ENCODE data around the gene P3R3URF.

Gene P3R3URF

DNA sequence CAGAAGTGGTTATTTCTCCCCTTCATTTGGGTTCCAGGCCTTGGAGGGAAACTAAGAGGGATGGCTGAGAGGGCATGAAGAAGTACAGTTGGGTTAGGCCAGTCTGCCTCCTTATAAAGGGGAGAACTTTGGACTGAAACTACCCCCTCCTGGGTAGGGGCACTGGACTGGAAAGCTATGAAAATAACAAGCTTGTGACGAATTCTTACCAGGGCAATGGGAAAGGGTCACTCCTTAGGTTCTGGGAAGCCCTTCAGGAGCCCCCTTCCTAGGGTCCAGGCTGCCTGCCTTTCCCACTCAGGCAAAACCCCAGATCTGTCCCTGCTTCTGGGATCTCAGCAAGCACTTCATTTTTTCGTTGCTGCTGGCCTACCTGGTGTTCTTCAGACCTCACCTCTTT is 9.8 kb upstream of the P3R3URF start:
- Histone ChIP-seq H3K79me2 (ENCODE audit: insufficient read depth, low read length) (no peaks in the 10 kb centered on the region), H4K20me1 (ENCODE audit: insufficient read depth, low read length, poor library complexity, severe bottlenecking) (no peaks in the 10 kb centered on the region), H3K36me3 (ENCODE audit: insufficient read depth, low read length) (no peaks in the 10 kb centered on the region), H3K9me2 (replicated peaks; ENCODE audit: low read depth, low read length) (no peaks in the 10 kb centered on the region), H2AFZ (ENCODE audit: low read length) (no peak overlapping the region), H3K9ac (ENCODE audit: low read depth, low read length, poor library complexity, severe bottlenecking) (no peak overlapping the region), H3K9me3 (ENCODE audit: insufficient read depth, low read depth, low read length) (no peaks in the 10 kb centered on the region), H3F3A (ENCODE audit: low read depth) (no peaks in the 10 kb centered on the region), H3K4me3 (ENCODE audit: low read length, poor library complexity, severe bottlenecking) (no peak overlapping the region), H3K4me1 (ENCODE audit: insufficient read depth, low read length, poor library complexity, severe bottlenecking) (peaks cover 11% of the 10 kb centered on the region), H3K27me3 (ENCODE audit: insufficient read depth, low read length, poor library complexity, severe bottlenecking) (no peaks in the 10 kb centered on the region), H3K4me2 (ENCODE audit: low read depth, low read length, poor library complexity, severe bottlenecking) (no peak overlapping the region)
- TF ChIP-seq, protein P1, sequence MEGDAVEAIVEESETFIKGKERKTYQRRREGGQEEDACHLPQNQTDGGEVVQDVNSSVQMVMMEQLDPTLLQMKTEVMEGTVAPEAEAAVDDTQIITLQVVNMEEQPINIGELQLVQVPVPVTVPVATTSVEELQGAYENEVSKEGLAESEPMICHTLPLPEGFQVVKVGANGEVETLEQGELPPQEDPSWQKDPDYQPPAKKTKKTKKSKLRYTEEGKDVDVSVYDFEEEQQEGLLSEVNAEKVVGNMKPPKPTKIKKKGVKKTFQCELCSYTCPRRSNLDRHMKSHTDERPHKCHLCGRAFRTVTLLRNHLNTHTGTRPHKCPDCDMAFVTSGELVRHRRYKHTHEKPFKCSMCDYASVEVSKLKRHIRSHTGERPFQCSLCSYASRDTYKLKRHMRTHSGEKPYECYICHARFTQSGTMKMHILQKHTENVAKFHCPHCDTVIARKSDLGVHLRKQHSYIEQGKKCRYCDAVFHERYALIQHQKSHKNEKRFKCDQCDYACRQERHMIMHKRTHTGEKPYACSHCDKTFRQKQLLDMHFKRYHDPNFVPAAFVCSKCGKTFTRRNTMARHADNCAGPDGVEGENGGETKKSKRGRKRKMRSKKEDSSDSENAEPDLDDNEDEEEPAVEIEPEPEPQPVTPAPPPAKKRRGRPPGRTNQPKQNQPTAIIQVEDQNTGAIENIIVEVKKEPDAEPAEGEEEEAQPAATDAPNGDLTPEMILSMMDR (conservative IDR thresholded peaks at IDR 0.05; ENCODE audit: low read length): no peak
- TF ChIP-seq EZH2phosphoT487 (IDR thresholded peaks at IDR 0.05; ENCODE audit: borderline replicate concordance): no peak

DNA sequence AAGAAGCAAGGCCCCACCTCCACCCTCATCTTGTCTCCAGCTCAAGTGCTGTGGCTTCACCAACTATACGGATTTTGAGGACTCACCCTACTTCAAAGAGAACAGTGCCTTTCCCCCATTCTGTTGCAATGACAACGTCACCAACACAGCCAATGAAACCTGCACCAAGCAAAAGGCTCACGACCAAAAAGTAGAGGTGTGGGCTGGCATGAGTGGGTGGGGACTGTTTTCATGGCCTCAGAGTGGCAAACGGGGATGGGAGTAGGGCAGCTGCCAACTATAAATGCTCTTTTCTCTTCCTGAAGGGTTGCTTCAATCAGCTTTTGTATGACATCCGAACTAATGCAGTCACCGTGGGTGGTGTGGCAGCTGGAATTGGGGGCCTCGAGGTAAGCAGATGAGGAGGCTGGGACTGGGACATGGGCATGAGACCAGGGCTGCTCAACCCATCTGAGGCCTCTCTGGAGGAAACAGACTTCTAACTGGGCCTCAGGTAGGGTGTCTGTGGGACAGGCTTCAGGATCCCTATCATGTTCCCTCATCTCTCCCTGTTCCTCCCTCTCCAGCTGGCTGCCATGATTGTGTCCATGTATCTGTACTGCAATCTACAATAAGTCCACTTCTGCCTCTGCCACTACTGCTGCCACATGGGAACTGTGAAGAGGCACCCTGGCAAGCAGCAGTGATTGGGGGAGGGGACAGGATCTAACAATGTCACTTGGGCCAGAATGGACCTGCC is 8.8 kb upstream of the P3R3URF start:
- H3K79me2 ChIP-seq (ENCODE audit: insufficient read depth, low read length): no peaks in the 10 kb centered on the region
- no peak for TF ChIP-seq EZH2phosphoT487 (IDR thresholded peaks at IDR 0.05; ENCODE audit: borderline replicate concordance)
- TF ChIP-seq, protein P1 (conservative IDR thresholded peaks at IDR 0.05; ENCODE audit: low read length): no peak
- H3K4me1 ChIP-seq (ENCODE audit: insufficient read depth, low read length, poor library complexity, severe bottlenecking): peaks cover 11% of the 10 kb centered on the region
- H3K9me2 ChIP-seq (replicated peaks; ENCODE audit: low read depth, low read length): no peaks in the 10 kb centered on the region
- H3F3A ChIP-seq (ENCODE audit: low read depth): no peaks in the 10 kb centered on the region
- H4K20me1 ChIP-seq (ENCODE audit: insufficient read depth, low read length, poor library complexity, severe bottlenecking): no peaks in the 10 kb centered on the region
- H2AFZ ChIP-seq (ENCODE audit: low read length): no peak overlapping the region
- H3K9me3 ChIP-seq (ENCODE audit: insufficient read depth, low read depth, low read length): no peaks in the 10 kb centered on the region
- no peak overlapping the region for H3K4me3 ChIP-seq (ENCODE audit: low read length, poor library complexity, severe bottlenecking)
- no peaks in the 10 kb centered on the region for H3K36me3 ChIP-seq (ENCODE audit: insufficient read depth, low read length)
- no peak overlapping the region for H3K9ac ChIP-seq (ENCODE audit: low read depth, low read length, poor library complexity, severe bottlenecking)
- H3K27me3 ChIP-seq (ENCODE audit: insufficient read depth, low read length, poor library complexity, severe bottlenecking): no peaks in the 10 kb centered on the region
- no peak overlapping the region for H3K4me2 ChIP-seq (ENCODE audit: low read depth, low read length, poor library complexity, severe bottlenecking)

DNA sequence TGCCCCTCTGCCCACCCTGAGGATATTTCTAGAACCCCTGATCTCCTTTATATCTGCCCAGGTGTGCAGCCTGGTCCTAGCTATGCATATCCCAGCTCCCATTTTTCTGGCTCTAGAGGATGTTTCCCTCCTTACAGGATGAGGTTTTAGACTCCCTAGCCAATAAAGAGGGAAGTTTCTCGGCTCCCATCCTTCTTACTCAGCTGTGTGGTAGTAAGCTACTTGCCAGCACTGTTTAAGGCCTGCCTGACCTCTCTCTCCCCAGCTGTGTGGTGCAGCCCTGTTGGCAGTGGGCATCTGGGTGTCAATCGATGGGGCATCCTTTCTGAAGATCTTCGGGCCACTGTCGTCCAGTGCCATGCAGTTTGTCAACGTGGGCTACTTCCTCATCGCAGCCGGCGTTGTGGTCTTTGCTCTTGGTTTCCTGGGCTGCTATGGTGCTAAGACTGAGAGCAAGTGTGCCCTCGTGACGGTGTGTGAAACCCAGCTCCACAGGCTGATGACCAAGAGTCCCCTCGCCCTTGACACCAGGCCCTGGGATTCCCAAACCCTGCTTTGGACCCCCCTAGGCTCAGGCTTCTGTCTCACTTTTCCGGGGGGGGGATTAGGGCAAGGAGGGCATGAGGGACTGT is 7.8 kb upstream of the P3R3URF start:
- Histone ChIP-seq H2AFZ (ENCODE audit: low read length) (no peak overlapping the region), H3K4me3 (ENCODE audit: low read length, poor library complexity, severe bottlenecking) (no peak overlapping the region), H3K36me3 (ENCODE audit: insufficient read depth, low read length) (no peaks in the 10 kb centered on the region), H3K9ac (ENCODE audit: low read depth, low read length, poor library complexity, severe bottlenecking) (peak overlapping the region; percentile 42), H3K79me2 (ENCODE audit: insufficient read depth, low read length) (no peaks in the 10 kb centered on the region), H3K4me2 (ENCODE audit: low read depth, low read length, poor library complexity, severe bottlenecking) (no peak overlapping the region), H3K27me3 (ENCODE audit: insufficient read depth, low read length, poor library complexity, severe bottlenecking) (no peaks in the 10 kb centered on the region), H3K9me3 (ENCODE audit: insufficient read depth, low read depth, low read length) (no peaks in the 10 kb centered on the region), H3F3A (ENCODE audit: low read depth) (no peaks in the 10 kb centered on the region), H3K4me1 (ENCODE audit: insufficient read depth, low read length, poor library complexity, severe bottlenecking) (peaks cover 11% of the 10 kb centered on the region), H4K20me1 (ENCODE audit: insufficient read depth, low read length, poor library complexity, severe bottlenecking) (no peaks in the 10 kb centered on the region), H3K9me2 (replicated peaks; ENCODE audit: low read depth, low read length) (no peaks in the 10 kb centered on the region)
- no peak for TF ChIP-seq EZH2phosphoT487 (IDR thresholded peaks at IDR 0.05; ENCODE audit: borderline replicate concordance)
- TF ChIP-seq, protein P1 (conservative IDR thresholded peaks at IDR 0.05; ENCODE audit: low read length): no peak

All from Loucy (cell line).